GM19025 (cell line): ENCODE measurements around the gene RAMP1.
"Not testable (repeated sequence)": the region's sequence is repeated elsewhere in the genome, so short reads cannot be mapped to it uniquely, and the experiment has no call there.

Experiments
- ATAC-seq: cut with Tn5 transposase; IDR thresholded peaks from one replicate; pipeline ENCODE4 v1.9.1; 2021; ENCODE audit warnings: mild to moderate bottlenecking, low read depth, moderate library complexity; ENCODE audit not compliant: unreplicated experiment

The RAMP1 gene

GRCh38 chr2:237859533-237860272, at the start of gene RAMP1:
RAMP1 (plus strand) TSS chr2:237859623; CDS start chr2:237859676, 53 bp downstream.
- ATAC-seq, result no peak

GRCh38 chr2:237815637-237816036, 43.8 kb upstream of the RAMP1 start:
- no peak for ATAC-seq

GRCh38 chr2:237816531-237816930, 42.9 kb upstream of the RAMP1 start:
- no peak for ATAC-seq

- ATAC-seq, result no peak
Observed at GRCh38 chr2:237818066-237818473, 41.4 kb upstream of the RAMP1 start.

- no peak for ATAC-seq
Observed at GRCh38 chr2:237819231-237819630, 40.2 kb upstream of the RAMP1 start.

GRCh38 chr2:237820421-237820820, 39.0 kb upstream of the RAMP1 start:
- no peak for ATAC-seq

GRCh38 chr2:237823544-237823943, 35.9 kb upstream of the RAMP1 start:
- ATAC-seq, result no peak

GRCh38 chr2:237824085-237824484, 35.3 kb upstream of the RAMP1 start:
- ATAC-seq, result no peak

GRCh38 chr2:237827421-237827987, 31.9 kb upstream of the RAMP1 start:
- ATAC-seq, result no peak

- no peak for ATAC-seq
Observed at GRCh38 chr2:237830522-237830921, 28.9 kb upstream of the RAMP1 start.

GRCh38 chr2:237833546-237833945, 25.9 kb upstream of the RAMP1 start:
- ATAC-seq, result no peak

GRCh38 chr2:237835372-237835771, 24.1 kb upstream of the RAMP1 start:
- no peak for ATAC-seq

GRCh38 chr2:237841051-237841450, 18.4 kb upstream of the RAMP1 start:
- no peak for ATAC-seq

- ATAC-seq, result not testable (repeated sequence)
Observed at GRCh38 chr2:237848940-237849339, 10.5 kb upstream of the RAMP1 start.

GRCh38 chr2:237854295-237854694, 5.1 kb upstream of the RAMP1 start:
- no peak for ATAC-seq

- no peak for ATAC-seq
Observed at GRCh38 chr2:237857791-237858190, 1.6 kb upstream of the RAMP1 start.

- no peak for ATAC-seq
Observed at GRCh38 chr2:237858294-237859081, 935 bp upstream of the RAMP1 start.

GRCh38 chr2:237859082-237859433, 365 bp upstream of the RAMP1 start:
- ATAC-seq, result no peak

- no peak for ATAC-seq
Observed at GRCh38 chr2:237860273-237860935, 981 bp downstream of the RAMP1 start.

- ATAC-seq, result no peak
Observed at GRCh38 chr2:237861875-237862527, 2.6 kb downstream of the RAMP1 start.

- ATAC-seq, result no peak
Observed at GRCh38 chr2:237862528-237862895, 3.1 kb downstream of the RAMP1 start.
